Measurements from ENCODE around the gene DIDO1.

- TF ChIP-seq SMC3 (IDR thresholded peaks at IDR 0.05) = no peak
- TF ChIP-seq EP300 (IDR thresholded peaks at IDR 0.05) = no peak
- TF ChIP-seq POLR2A (IDR thresholded peaks at IDR 0.05; ENCODE audit: low read length) = no peak
- TF ChIP-seq, protein P1, sequence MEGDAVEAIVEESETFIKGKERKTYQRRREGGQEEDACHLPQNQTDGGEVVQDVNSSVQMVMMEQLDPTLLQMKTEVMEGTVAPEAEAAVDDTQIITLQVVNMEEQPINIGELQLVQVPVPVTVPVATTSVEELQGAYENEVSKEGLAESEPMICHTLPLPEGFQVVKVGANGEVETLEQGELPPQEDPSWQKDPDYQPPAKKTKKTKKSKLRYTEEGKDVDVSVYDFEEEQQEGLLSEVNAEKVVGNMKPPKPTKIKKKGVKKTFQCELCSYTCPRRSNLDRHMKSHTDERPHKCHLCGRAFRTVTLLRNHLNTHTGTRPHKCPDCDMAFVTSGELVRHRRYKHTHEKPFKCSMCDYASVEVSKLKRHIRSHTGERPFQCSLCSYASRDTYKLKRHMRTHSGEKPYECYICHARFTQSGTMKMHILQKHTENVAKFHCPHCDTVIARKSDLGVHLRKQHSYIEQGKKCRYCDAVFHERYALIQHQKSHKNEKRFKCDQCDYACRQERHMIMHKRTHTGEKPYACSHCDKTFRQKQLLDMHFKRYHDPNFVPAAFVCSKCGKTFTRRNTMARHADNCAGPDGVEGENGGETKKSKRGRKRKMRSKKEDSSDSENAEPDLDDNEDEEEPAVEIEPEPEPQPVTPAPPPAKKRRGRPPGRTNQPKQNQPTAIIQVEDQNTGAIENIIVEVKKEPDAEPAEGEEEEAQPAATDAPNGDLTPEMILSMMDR (IDR thresholded peaks at IDR 0.05) = no peak
These were observed 25.4 kb downstream of the DIDO1 start for GRCh38 chr20:62900692-62901584.

Measured in A549 (cell line).